ENCODE measurements around the gene SIGLEC14.
"Not testable (repeated sequence)": the region's sequence is repeated elsewhere in the genome, so short reads cannot be mapped to it uniquely, and the experiment has no call there.

Gene SIGLEC14

DNA sequence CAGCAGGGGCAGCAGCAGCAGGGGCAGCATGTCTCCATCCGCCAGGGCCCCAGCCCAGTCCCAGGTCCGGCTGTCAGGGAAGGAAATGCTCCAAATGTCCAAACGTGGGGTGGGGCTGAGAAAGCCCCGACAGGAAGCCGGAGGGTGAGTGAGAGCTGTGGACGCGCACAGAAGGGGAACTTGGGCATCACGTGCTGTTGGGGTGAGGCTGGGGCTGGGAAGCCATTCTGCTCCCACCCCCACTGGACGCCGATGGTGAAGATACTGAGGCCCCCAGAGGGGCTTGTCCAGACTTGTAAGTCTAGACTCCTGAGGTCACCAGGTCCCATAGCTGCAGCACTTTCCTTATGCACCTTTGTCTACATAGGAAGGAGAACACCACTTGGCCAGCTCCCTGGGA is at the start of gene SIGLEC14:
SIGLEC14 (minus strand) TSS at position 96 of the 400 bp plus-strand sequence; CDS start at position 30, 66 bp downstream.
- not testable (repeated sequence) for DNase-seq (ENCODE audit: low spot score); FAIRE-seq

DNA sequence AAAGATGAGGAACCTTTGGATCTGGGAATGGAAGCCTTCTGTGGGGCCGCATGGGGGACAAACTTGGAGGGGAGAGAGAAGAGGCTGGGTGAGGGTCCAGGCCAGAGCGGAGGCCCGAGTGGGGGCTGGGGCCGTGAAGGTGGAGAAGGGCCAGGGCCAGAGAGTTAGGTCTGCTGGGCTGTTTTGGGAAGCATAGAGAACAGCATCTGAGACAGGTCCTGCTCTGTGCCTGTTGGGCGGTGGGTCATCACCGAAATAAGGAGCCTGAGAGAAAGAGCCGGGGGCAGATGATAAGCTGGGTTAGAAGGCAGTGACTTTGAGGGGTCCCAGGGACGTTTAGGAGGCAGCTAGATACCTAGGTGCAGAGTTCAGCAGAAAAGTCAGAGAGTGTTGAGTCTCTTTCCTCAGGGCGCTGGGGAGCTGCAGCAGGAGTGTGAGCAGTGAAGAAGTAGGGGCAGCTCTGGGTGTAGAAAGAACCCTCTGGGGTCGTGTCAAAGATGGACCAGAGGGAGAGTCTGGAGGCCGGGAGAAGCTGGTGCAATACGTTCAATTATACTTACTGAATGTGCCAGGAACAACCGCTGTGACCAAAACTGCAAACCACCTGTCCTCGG is 49.2 kb upstream of the SIGLEC14 start:
- FAIRE-seq (no peak), DNase-seq (ENCODE audit: low spot score) (no peak)

- FAIRE-seq (no peak), DNase-seq (ENCODE audit: low spot score) (no peak)
These were observed 48.5 kb upstream of the SIGLEC14 start for GRCh38 chr19:51695088-51695487.

GRCh38 chr19:51694318-51695085 is 47.9 kb upstream of the SIGLEC14 start:
- DNase-seq (ENCODE audit: low spot score) (no peak), FAIRE-seq (no peak)

DNA sequence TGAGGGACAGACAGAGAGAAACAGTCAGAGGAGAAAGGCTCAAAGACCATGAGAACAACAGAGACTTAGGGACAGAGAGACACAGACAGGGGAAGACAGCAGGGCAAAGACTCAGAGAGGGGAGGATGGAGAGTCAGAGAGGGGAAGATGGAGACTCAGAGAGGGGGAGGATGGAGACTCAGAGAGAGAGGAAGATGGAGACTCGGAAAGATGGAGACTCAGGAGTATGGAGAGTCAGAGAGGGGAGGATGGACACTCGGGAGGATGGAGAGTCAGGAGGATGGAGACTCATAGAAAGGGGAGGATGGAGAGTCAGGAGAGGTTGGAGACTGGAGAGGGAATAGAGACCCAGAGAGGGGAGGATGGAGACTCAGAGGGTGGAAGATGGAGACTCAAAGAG is 47.2 kb upstream of the SIGLEC14 start:
- no peak for DNase-seq (ENCODE audit: low spot score)
- no peak for FAIRE-seq

GRCh38 chr19:51693260-51693659 is 46.6 kb upstream of the SIGLEC14 start, which contains the start of gene SPACA6:
Gene SPACA6 (plus strand): TSS chr19:51693330. CDS start chr19:51693527, 197 bp downstream.
- FAIRE-seq (no peak), DNase-seq (ENCODE audit: low spot score) (no peak)

GRCh38 chr19:51692468-51692867 is 45.8 kb upstream of the SIGLEC14 start:
- DNase-seq (ENCODE audit: low spot score), result no peak
- no peak for FAIRE-seq

GRCh38 chr19:51691584-51692428 is 45.2 kb upstream of the SIGLEC14 start:
- DNase-seq (ENCODE audit: low spot score) (no peak), FAIRE-seq (no peak)

DNA sequence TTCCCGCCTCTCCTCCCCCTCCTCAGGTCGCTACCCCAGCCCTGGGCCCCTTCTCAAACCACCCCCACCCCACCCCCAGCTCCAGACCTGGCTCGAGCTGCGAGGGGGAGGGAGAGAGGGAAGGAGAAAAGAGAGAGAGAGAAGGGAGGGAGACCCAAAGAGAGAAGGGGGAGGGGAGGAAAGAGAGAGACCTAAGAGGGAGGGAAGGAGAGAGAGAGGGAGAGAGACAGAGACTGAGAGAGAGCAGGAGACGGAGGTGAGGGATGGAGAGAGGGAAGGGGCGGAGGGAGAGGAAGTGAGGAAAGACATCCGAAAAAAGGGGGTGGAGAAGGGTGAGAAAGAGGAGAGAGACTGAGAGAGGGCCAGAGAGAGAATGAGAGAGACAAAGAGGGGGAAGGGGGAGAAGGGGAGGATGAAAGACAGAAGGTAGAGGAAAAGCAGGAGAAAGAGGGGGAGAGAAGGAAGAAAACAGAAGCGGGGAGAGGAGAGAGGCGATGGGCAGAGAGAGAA is 44.5 kb upstream of the SIGLEC14 start:
- FAIRE-seq (no peak), DNase-seq (ENCODE audit: low spot score) (no peak)

- peak; percentile 83 for DNase-seq (ENCODE audit: low spot score)
- no peak for FAIRE-seq
These were observed 43.9 kb upstream of the SIGLEC14 start for GRCh38 chr19:51690454-51691073.

DNA sequence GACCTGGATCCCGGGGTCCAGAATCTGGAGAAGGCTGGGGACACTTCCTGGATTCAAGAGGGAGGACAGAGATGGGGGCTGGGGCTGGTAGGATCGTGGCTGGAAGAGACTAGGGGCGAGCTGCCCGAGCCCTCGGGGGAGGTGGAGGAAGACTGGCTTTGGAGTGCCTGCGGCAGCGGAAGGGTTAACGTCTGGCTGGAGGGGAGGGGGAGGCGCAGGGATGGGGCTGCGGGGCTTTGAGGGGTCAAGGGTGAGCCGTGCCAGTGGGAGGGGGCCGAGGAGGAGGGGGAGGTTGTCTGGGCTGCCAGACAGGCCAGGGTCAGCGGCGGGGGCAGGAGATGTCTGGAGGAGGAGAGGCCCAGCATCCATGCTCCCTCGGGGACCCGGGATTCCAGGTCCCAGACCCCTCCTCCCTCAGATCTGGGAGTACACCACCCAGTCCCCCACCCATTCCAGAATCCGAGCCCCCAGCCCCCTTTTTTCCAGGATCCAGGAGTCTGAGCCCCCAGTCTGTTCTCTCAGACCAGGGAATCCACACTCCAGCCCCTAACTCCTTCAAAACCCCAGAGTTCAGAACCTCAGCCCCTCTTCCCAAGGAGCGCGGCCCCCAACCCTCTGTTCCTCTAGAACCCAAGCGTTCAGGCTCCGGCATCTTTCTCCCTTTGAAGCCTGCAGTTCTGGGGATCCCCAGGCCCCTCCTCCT is 43.3 kb upstream of the SIGLEC14 start:
- no peak for FAIRE-seq

GRCh38 chr19:51688671-51689571 is 42.3 kb upstream of the SIGLEC14 start:
- peak; percentile 89 for DNase-seq (ENCODE audit: low spot score)
- peak; percentile 63 for FAIRE-seq

More for the DNA sequence above, 43.3 kb upstream of the SIGLEC14 start:
- DNase-seq (ENCODE audit: low spot score), result peak; percentile 53

- FAIRE-seq (no peak), DNase-seq (ENCODE audit: low spot score) (peak; percentile 70)
These were observed 41.4 kb upstream of the SIGLEC14 start for GRCh38 chr19:51687791-51688670.

DNA sequence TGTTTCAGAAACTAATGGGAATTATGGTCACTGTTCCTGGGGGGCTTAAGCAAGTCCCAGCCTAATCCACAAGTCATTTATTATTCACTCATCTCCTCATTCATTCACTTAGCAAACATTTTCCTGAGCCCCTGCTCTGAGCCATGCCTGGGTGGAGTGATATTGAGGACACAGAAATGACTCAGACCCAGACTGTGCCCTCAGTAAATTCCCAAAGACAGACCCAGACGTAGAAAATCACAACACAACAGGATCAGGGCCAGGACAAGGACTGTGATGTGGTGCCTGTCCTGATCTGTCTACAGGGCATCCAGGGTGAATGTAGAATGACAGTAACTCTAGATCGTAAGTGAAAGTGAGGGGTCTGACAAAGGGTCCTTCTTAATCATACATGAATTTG is 39.5 kb upstream of the SIGLEC14 start:
- DNase-seq (ENCODE audit: low spot score), result no peak
- peak; percentile 56 for FAIRE-seq

- no peak for FAIRE-seq
- DNase-seq (ENCODE audit: low spot score), result no peak
These were observed 34.8 kb upstream of the SIGLEC14 start for GRCh38 chr19:51681286-51681941.

DNA sequence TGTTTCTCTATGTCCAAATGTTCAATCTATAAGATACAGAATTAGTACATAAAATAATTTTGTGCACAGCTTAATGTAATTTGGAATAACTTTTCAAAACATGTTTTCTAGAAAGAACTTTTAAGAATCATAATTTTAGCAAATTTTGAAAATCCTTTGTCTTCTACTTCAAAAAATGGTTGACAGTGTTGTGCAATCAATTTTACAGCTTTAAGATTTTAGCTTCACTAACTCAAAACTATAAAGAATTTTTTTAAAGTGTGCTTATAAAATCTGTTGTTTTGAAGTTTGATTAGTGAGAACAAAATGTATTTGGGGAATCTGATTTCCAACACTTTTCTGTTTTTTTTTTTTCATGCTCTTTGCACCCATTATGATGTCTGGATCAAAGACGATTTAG is 33.8 kb upstream of the SIGLEC14 start:
- DNase-seq (ENCODE audit: low spot score) (no peak), FAIRE-seq (no peak)

DNA sequence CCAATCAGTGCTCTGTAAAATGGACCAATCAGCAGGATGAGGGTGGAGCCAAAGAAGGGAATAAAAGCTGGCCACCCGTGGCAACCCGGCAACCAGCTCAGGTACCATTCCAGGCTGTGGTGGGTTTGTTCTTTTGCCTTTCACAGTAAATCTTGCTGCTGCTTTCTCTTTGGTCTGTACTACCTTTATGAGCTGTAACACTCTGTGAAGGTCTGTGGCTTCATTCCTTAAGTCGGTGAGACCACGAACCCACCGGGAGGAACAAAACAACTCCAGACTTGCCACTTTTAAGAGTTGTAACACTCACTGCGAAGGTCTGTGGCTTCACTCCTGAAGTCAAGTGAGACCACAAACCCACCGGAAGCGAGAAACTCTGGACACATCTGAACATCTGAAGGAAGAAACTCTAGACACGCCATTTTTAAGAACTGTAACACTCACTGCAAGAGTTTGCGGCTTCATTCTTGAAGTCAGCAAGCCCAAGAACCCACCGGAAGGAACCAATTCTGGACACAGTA is 30.0 kb upstream of the SIGLEC14 start:
- no peak for FAIRE-seq
- no peak for DNase-seq (ENCODE audit: low spot score)
